GM13977 (cell line): ENCODE data around the gene FBN1.

Experiments used
- DNase-seq: peaks from one replicate; pipeline ENCODE4 v3.0.0; 2012; ENCODE audit warnings: low spot score
- CTCF ChIP-seq: IDR thresholded peaks from 2 replicates; pipeline ENCODE4 v1.5.1; 2012; ENCODE audit warnings: mild to moderate bottlenecking, control low read depth; ENCODE audit not compliant: insufficient read depth; ENCODE audit errors: extremely low read depth, missing control alignments
- in situ Hi-C: fragments of 300-500 bp; cut with MboI; formaldehyde crosslinking; loops from one replicate; pipeline ENCODE4 v1.12.0; 2022; ENCODE audit warnings: low sequenced_read_pairs, low pct_unique_long_range_greater_than_20kb, mixed read lengths, inconsistent platforms; ENCODE audit not compliant: unreplicated experiment

FBN1 gene

GRCh38 chr15:48580736-48581135, 64.8 kb downstream of the FBN1 start:
- no peak for TF ChIP-seq CTCF
- in situ Hi-C loops = no loop called here
- DNase-seq = no peak

- in situ Hi-C loops = no loop called here
- no peak for DNase-seq
- no peak for TF ChIP-seq CTCF
Measured at GRCh38 chr15:48579945-48580671, 65.4 kb downstream of the FBN1 start.

GRCh38 chr15:48578965-48579364, 66.5 kb downstream of the FBN1 start:
- no peak for TF ChIP-seq CTCF
- in situ Hi-C loops = no loop called here
- DNase-seq = no peak

- no peak for TF ChIP-seq CTCF
- DNase-seq = no peak
- in situ Hi-C loops = no loop called here
Measured at GRCh38 chr15:48577469-48577868, 68.0 kb downstream of the FBN1 start.

GRCh38 chr15:48574187-48574586, 71.3 kb downstream of the FBN1 start:
- TF ChIP-seq CTCF = no peak
- in situ Hi-C loops = no loop called here
- DNase-seq = no peak

GRCh38 chr15:48573780-48574179, 71.7 kb downstream of the FBN1 start:
- in situ Hi-C loops = no loop called here
- no peak for DNase-seq
- no peak for TF ChIP-seq CTCF
